Right lobe of liver (tissue), 4 donors: ENCODE results near the gene HHAT.

Experiments
- CTCF ChIP-seq, 4 donors: fragments of 200-600 bp in 3 of 4; fragments of 450-650 bp in 1 of 4; IDR thresholded peaks; one replicate each; pipeline versions ENCODE4 v1.5.1 to v1.8.0; 2016 to 2022; ENCODE audit warnings: antibody characterized with exemption in 4 of 4, mild to moderate bottlenecking in 2 of 4
- POLR2A ChIP-seq: fragments of 450-650 bp; IDR thresholded peaks from one replicate; pipeline ENCODE4 v1.6.1; 2017; ENCODE audit warnings: antibody characterized with exemption, mild to moderate bottlenecking
- donor health status: DM: no; HTN: no; CAD: no.
- donor health status: DM: no; HTN: no; CAD: no.
- donor health status: DM: no; HTN: yes; CAD: no.

GRCh38 chr1:210434223-210434622, 105.5 kb downstream of the HHAT start:
- TF ChIP-seq CTCF (IDR thresholded peaks at IDR 0.05) (no peak), POLR2A (no peak)
